GM18858 (cell line): ENCODE results near the gene FAM25C.
"Not testable (repeated sequence)": the region's sequence is repeated elsewhere in the genome, so short reads cannot be mapped to it uniquely, and the experiment has no call there.

Source experiments
- ATAC-seq: cut with Tn5 transposase; IDR thresholded peaks from one replicate; pipeline ENCODE4 v1.9.1; 2021; ENCODE audit not compliant: unreplicated experiment

FAM25C gene

GRCh38 chr10:47959677-47960076, 39.9 kb downstream of the FAM25C start:
- ATAC-seq = not testable (repeated sequence)

- ATAC-seq = not testable (repeated sequence)
Observed at GRCh38 chr10:47957158-47957557, 42.4 kb downstream of the FAM25C start.

- ATAC-seq = not testable (repeated sequence)
Observed at GRCh38 chr10:47947424-47947823, 52.2 kb downstream of the FAM25C start.
